Fibroblast of the aortic adventitia (primary cell): ENCODE results near the gene KDM1A. TPM values are rescaled to one million over a fixed set of nuclear protein-coding genes. Genes with fewer than 3 reads are reported as not detected.

Experiments used
- DNase-seq: peaks from one replicate; pipeline ENCODE4 v3.0.0-alpha.2; 2010; ENCODE audit warnings: low read depth
- H3K4me3 ChIP-seq: 2 replicates; pipeline ENCODE4 v1.5.1; 2011; ENCODE audit warnings: low read depth, mild to moderate bottlenecking, control low read depth, low read length, moderate library complexity
- total RNA-seq: library from RNA; depleted of rRNA; stranded (reverse); fragments of >200 nt; gene quantifications from 2 replicates; pipeline ENCODE4 v1.2.3, GENCODE V29; 2012; ENCODE audit warnings: low replicate concordance
- TF ChIP-seq, protein P1 (sequence below): IDR thresholded peaks from 2 replicates; pipeline ENCODE4 v1.5.1; 2011; ENCODE audit warnings: mild to moderate bottlenecking, low read length, control low read depth, inconsistent platforms; ENCODE audit not compliant: insufficient read depth

The KDM1A gene
- total RNA-seq, 1 donor: 60.3 TPM

DNA sequence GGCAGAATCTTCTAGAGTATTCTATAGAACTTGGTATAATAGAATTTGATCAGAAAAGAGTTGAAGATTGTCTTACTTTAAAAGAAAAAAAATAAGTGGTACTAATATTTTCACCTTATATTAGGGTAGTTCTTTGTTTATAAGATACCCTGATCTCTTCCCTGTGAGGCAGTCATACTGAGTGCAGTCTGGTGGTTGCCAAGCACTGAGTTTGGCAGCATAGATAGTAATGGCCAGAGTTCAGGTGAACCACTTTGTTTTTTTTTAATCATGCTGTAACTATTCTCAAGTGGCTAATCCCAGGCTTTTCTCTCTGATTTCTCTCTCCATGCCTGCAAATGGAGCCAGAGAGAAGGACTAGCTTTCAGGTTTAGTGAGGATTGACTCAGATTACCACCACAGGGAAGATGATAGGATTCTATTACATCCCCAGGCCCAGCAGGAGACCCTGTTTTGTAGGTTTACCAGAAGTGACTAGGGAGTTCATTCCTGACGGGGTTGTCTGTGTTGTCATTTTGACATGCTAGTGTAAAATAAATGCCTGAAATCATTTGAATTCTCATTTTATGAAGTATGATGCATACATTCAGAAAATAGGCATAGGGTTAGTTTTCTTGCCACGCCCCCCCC, 16.7 kb downstream of the KDM1A start:
- TF ChIP-seq, protein P1, sequence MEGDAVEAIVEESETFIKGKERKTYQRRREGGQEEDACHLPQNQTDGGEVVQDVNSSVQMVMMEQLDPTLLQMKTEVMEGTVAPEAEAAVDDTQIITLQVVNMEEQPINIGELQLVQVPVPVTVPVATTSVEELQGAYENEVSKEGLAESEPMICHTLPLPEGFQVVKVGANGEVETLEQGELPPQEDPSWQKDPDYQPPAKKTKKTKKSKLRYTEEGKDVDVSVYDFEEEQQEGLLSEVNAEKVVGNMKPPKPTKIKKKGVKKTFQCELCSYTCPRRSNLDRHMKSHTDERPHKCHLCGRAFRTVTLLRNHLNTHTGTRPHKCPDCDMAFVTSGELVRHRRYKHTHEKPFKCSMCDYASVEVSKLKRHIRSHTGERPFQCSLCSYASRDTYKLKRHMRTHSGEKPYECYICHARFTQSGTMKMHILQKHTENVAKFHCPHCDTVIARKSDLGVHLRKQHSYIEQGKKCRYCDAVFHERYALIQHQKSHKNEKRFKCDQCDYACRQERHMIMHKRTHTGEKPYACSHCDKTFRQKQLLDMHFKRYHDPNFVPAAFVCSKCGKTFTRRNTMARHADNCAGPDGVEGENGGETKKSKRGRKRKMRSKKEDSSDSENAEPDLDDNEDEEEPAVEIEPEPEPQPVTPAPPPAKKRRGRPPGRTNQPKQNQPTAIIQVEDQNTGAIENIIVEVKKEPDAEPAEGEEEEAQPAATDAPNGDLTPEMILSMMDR: no peak
- no peak for DNase-seq
- H3K4me3 ChIP-seq: no peak overlapping the region

GRCh38 chr1:23037081-23037740, 17.9 kb downstream of the KDM1A start:
- TF ChIP-seq, protein P1: no peak
- H3K4me3 ChIP-seq: no peak overlapping the region
- peak; percentile 25 for DNase-seq

GRCh38 chr1:23039308-23039826, 20.1 kb downstream of the KDM1A start:
- H3K4me3 ChIP-seq: no peak overlapping the region
- TF ChIP-seq, protein P1: no peak
- DNase-seq: no peak

DNA sequence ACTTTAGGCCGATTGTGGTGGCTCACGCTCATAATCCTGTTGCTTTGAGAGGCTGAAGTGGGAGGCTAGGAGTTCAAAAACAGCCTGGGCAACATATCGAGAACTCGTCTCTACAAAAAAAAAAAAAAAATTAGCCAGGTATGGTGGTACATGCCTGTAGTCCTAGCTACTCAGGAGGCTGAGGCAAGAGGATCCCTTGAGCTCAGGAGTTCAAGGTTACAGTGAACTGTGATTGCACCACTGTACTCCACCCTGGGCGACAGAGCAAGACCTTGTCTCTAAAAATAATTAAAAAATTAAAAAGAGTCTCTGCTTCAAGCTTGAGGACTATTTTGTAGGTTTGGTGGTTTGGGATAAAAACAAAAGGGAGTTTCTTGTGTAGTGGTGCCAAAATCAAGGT, 21.2 kb downstream of the KDM1A start:
- TF ChIP-seq, protein P1: no peak
- H3K4me3 ChIP-seq: no peak overlapping the region
- no peak for DNase-seq

DNA sequence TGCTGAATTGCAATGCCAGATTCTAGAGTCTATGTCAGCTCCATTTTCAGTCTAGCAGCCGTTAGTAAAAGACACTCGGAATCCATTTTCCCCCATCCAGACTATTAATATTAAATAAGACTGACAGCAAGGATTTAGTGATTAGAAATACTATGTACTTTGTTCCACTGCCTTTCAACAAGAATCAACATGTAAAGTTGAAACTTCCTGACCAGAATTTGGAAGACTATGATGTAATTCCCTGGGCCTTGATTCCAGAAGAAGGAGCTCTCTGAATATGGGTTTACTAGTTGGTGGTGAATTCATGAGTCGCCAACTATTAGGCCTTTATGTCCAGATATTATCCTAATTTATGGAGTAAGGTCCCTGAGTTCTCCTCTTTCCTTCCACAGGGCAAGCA, 24.8 kb downstream of the KDM1A start:
- TF ChIP-seq, protein P1: no peak
- H3K4me3 ChIP-seq: no peak overlapping the region

GRCh38 chr1:23050201-23050600, 30.9 kb downstream of the KDM1A start:
- H3K4me3 ChIP-seq: no peak overlapping the region
- TF ChIP-seq, protein P1: no peak
- no peak for DNase-seq

More for the DNA sequence above, 24.8 kb downstream of the KDM1A start:
- DNase-seq: no peak
